ENCODE data around the gene ARHGEF16. TPM values are rescaled to one million over a fixed set of nuclear protein-coding genes. Genes with fewer than 3 reads are reported as not detected.

ARHGEF16 gene
- total RNA-seq, 6 donors from 2014 or later = 11.9 to 28.9 (median 13.4) TPM

GRCh38 chr1:3432306-3432705, 22.2 kb upstream of the ARHGEF16 start:
- H3K4me3 ChIP-seq = no peak overlapping the region
- H3K4me1 ChIP-seq = no peaks in the 10 kb centered on the region
- WGBS, 2 donors = 60 to 80% methylated on average over 2 to 15 of the region's 15 CpGs
- ATAC-seq (ENCODE audit: low FRiP score in 2 of 2) (no peak), DNase-seq (peak in 1 of 2 donors; percentile 69)
- H3K9me3 ChIP-seq = no peaks in the 10 kb centered on the region
- no peak overlapping the region for H3K27ac ChIP-seq
- peaks cover 0 to 6% (median 0%) of the 10 kb centered on the region in 4 donors for H3K36me3 ChIP-seq
- no peaks in the 10 kb centered on the region for H3K27me3 ChIP-seq
- TF ChIP-seq POLR2AphosphoS5 (IDR thresholded peaks at IDR 0.05) = no peak
- TF ChIP-seq POLR2A (IDR thresholded peaks at IDR 0.05) = no peak
- TF ChIP-seq CTCF (IDR thresholded peaks at IDR 0.05) = no peak
- no peak for TF ChIP-seq EP300 (IDR thresholded peaks at IDR 0.05)

DNA sequence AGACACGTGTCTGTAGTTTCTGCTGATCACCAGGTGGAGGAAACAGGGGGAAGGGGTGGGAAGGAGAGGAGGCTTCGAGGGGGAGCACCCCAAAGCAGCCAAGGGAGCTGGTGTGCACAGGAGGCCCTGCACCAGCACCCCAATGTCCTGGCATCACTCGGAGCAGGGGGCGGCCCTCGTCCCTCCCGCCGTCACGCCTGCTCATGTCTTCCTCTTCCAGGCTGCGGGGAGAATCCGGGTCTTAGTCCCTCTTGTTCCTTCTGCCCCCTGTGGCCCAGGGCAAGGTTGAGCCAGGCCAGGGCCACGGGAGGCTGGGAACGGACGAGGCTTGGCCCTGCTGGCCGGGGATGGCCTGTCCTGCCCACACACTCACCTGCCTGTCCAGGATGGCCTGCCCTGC, 21.4 kb upstream of the ARHGEF16 start:
- H3K27ac ChIP-seq = no peak overlapping the region
- no peak for TF ChIP-seq CTCF (IDR thresholded peaks at IDR 0.05)
- no peak for TF ChIP-seq EP300 (IDR thresholded peaks at IDR 0.05)
- no peak for TF ChIP-seq POLR2A (IDR thresholded peaks at IDR 0.05)
- no peak for TF ChIP-seq POLR2AphosphoS5 (IDR thresholded peaks at IDR 0.05)
- WGBS, 2 donors = 69 to 89% methylated on average over 2 to 14 of the region's 14 CpGs
- peaks cover 0 to 6% (median 0%) of the 10 kb centered on the region in 4 donors for H3K36me3 ChIP-seq
- no peak overlapping the region for H3K4me3 ChIP-seq
- DNase-seq = peak in 1 of 2 donors; percentile 72
- H3K27me3 ChIP-seq = no peaks in the 10 kb centered on the region
- no peaks in the 10 kb centered on the region for H3K4me1 ChIP-seq
- no peak for ATAC-seq (ENCODE audit: low FRiP score in 2 of 2)
- no peaks in the 10 kb centered on the region for H3K9me3 ChIP-seq

DNA sequence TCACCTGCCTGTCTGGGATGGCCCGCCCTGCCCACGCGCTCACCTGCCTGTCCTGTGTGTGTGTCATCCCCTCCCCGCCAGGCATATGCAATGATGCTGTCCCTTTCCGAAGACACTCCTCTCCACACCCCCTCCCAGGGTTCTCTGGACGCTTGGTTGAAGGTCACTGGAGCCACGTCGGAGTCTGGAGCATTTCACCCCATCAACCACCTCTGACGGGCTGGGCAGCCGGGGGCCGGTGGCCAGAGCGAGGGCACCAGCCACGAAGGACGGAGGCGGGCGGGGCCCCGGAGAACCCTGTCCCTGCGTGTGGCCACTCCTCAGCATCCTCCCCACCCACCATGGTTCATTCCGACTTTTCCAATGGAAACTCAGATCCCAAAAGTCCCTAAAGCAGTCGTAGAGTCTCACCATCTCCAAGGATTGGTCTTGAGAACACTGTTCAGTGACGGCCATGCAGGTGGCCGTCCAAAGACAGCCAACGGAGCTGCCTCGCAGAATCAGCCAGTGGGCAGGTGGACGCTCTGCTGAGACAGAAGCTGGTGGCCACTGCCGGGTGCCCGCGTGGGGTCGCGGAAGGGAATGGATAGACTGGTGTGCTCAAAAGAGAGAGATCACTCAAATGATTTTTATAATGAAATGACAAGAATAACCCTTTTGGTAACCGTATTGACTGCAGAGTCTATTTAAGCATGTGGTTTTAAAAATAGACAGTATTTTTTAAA, 20.7 kb upstream of the ARHGEF16 start:
- Histone ChIP-seq H3K27ac (no peak overlapping the region), H3K36me3 (peaks cover 0 to 6% (median 0%) of the 10 kb centered on the region in 4 donors), H3K9me3 (no peaks in the 10 kb centered on the region), H3K4me1 (no peaks in the 10 kb centered on the region), H3K4me3 (no peak overlapping the region), H3K27me3 (no peaks in the 10 kb centered on the region)
- 93 to 97% methylated on average over 16 to 26 of the region's 31 CpGs for WGBS, 2 donors
- TF ChIP-seq POLR2A (IDR thresholded peaks at IDR 0.05) (no peak), CTCF (IDR thresholded peaks at IDR 0.05) (no peak), POLR2AphosphoS5 (IDR thresholded peaks at IDR 0.05) (no peak), EP300 (IDR thresholded peaks at IDR 0.05) (no peak)
- DNase-seq = peak in 1 of 2 donors; percentile 73
- ATAC-seq (ENCODE audit: low FRiP score in 2 of 2) = no peak

DNA sequence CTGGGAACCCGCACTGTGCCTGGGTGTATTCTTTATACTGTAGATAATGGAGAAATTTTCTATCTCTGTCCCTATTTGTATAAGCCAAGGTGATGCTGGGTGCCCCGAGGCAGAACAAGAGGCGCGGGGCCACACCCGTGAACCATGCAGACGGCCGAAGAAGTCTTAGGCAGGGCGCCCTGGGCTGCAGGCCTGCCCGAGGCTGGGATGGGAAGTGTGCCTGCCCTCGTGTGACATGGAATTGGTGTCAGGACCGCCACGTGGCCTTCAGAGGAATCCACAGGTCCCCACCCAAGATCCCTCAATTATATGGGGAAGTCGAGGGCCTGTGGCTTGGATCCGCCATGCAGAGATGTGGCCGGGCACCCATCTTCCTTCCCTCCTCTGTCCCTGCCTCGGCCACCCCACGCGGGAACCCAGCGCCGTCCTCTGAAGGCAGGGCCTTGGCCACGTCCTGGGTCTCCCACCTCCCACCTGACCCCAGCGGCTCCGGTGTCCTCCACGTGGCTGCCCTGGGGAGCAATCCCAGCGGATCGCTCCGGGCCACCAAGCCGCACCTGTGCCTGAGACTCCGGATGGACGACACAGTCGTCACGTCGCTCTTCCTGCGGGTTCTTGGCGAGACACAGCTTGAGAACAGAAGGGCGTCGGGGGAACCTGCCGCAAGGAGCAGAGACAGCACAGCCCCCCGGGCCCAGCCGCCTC, 19.9 kb upstream of the ARHGEF16 start:
- Histone ChIP-seq H3K4me3 (no peak overlapping the region), H3K4me1 (no peaks in the 10 kb centered on the region), H3K27me3 (no peaks in the 10 kb centered on the region), H3K9me3 (no peaks in the 10 kb centered on the region), H3K27ac (no peak overlapping the region), H3K36me3 (peaks cover 0 to 6% (median 0%) of the 10 kb centered on the region in 4 donors)
- ATAC-seq (ENCODE audit: low FRiP score in 2 of 2) (no peak), DNase-seq (peak in 1 of 2 donors; percentile 79)
- 92 to 93% methylated on average over 31 to 40 of the region's 40 CpGs for WGBS, 2 donors
- no peak for TF ChIP-seq POLR2A (IDR thresholded peaks at IDR 0.05)
- TF ChIP-seq POLR2AphosphoS5 (IDR thresholded peaks at IDR 0.05) = no peak
- TF ChIP-seq CTCF (IDR thresholded peaks at IDR 0.05) = no peak
- TF ChIP-seq EP300 (IDR thresholded peaks at IDR 0.05) = no peak
